DMS53 treated with DMSO at 0.1 percent for 48 hours (cell line): ENCODE data around the gene RSAD2.
A peak's percentile ranks its signal among the peaks of the same experiment; 100 is the strongest.

Source experiments
- DNase-seq: peaks from one replicate; lab custom pipeline; 2025; ENCODE audit not compliant: unreplicated experiment; lab: John Stamatoyannopoulos, UW

Gene RSAD2

GRCh38 chr2:6864231-6864754 is 13.3 kb upstream of the RSAD2 start:
- no peak for DNase-seq

- no peak for DNase-seq
Measured at GRCh38 chr2:6864923-6865345, 12.6 kb upstream of the RSAD2 start.

- DNase-seq, result peak; percentile 34
Measured at GRCh38 chr2:6865346-6866274, 12.0 kb upstream of the RSAD2 start, which contains the start of gene CMPK2. Gene CMPK2 (minus strand): TSS chr2:6865907. CDS start chr2:6865696, 211 bp downstream.

GRCh38 chr2:6866275-6866671 is 11.3 kb upstream of the RSAD2 start:
- peak; percentile 57 for DNase-seq

- no peak for DNase-seq
Measured at GRCh38 chr2:6866982-6867381, 10.6 kb upstream of the RSAD2 start.

- no peak for DNase-seq
Measured at GRCh38 chr2:6872394-6872793, 5.2 kb upstream of the RSAD2 start.

- DNase-seq, result no peak
Measured at GRCh38 chr2:6874032-6874431, 3.5 kb upstream of the RSAD2 start.

GRCh38 chr2:6876309-6876708 is 1.3 kb upstream of the RSAD2 start:
- DNase-seq, result no peak

- no peak for DNase-seq
Measured at GRCh38 chr2:6878549-6878948, 972 bp downstream of the RSAD2 start.

- no peak for DNase-seq
Measured at GRCh38 chr2:6879011-6879410, 1.4 kb downstream of the RSAD2 start.

- DNase-seq, result no peak
Measured at GRCh38 chr2:6880200-6880733, 2.7 kb downstream of the RSAD2 start.

- DNase-seq, result no peak
Measured at GRCh38 chr2:6881046-6881445, 3.5 kb downstream of the RSAD2 start.

- no peak for DNase-seq
Measured at GRCh38 chr2:6881516-6881915, 3.9 kb downstream of the RSAD2 start.

GRCh38 chr2:6883448-6884122 is 6.0 kb downstream of the RSAD2 start:
- DNase-seq, result no peak

- no peak for DNase-seq
Measured at GRCh38 chr2:6885551-6885950, 8.0 kb downstream of the RSAD2 start.

GRCh38 chr2:6885968-6886367 is 8.4 kb downstream of the RSAD2 start:
- DNase-seq, result no peak

GRCh38 chr2:6887751-6888192 is 10.2 kb downstream of the RSAD2 start:
- DNase-seq, result no peak

GRCh38 chr2:6888724-6889123 is 11.1 kb downstream of the RSAD2 start:
- DNase-seq, result no peak

- DNase-seq, result no peak
Measured at GRCh38 chr2:6893876-6894482, 16.4 kb downstream of the RSAD2 start.

- no peak for DNase-seq
Measured at GRCh38 chr2:6896930-6897759, 19.6 kb downstream of the RSAD2 start.
